ENCODE data around the gene POLDIP3. TPM values are rescaled to one million over a fixed set of nuclear protein-coding genes. Genes with fewer than 3 reads are reported as not detected.
A peak's percentile ranks its signal among the peaks of the same experiment; 100 is the strongest.
"Not testable (repeated sequence)": the region's sequence is repeated elsewhere in the genome, so short reads cannot be mapped to it uniquely, and the experiment has no call there.

POLDIP3 gene
- total RNA-seq, 3 donors from 2014 or later: 58.6 to 65.8 (median 65.0) TPM

GRCh38 chr22:42608136-42608822, 6.4 kb downstream of the POLDIP3 start:
- Histone ChIP-seq H3K4me3 (no peak overlapping the region), H3K9me3 (no peaks in the 10 kb centered on the region), H3K36me3 (ENCODE audit: low read depth) (no peaks in the 10 kb centered on the region), H3K4me1 (ENCODE audit: low read depth) (peaks cover 28% of the 10 kb centered on the region)
- intact Hi-C loops (cut with DNase I, micrococcal nuclease): no loop called here
- DNase-seq (no peak), ATAC-seq (no peak)
- no peak for TF ChIP-seq CTCF (IDR thresholded peaks at IDR 0.05)

- H3K9me3 ChIP-seq; H3K4me3 ChIP-seq; H3K36me3 ChIP-seq (ENCODE audit: low read depth); DNase-seq; intact Hi-C loops (cut with DNase I, micrococcal nuclease); ATAC-seq: not testable (repeated sequence)
- H3K4me1 ChIP-seq (ENCODE audit: low read depth): peaks cover 22% of the 10 kb centered on the region
Observed at GRCh38 chr22:42607641-42608040, 7.0 kb downstream of the POLDIP3 start.

GRCh38 chr22:42604403-42604802, 10.3 kb downstream of the POLDIP3 start:
- no peak for TF ChIP-seq CTCF (IDR thresholded peaks at IDR 0.05)
- DNase-seq: no peak
- Histone ChIP-seq H3K9me3 (no peaks in the 10 kb centered on the region), H3K36me3 (ENCODE audit: low read depth) (peaks cover 10% of the 10 kb centered on the region), H3K4me3 (no peak overlapping the region), H3K4me1 (ENCODE audit: low read depth) (peaks cover 10% of the 10 kb centered on the region)
- intact Hi-C loops (cut with DNase I, micrococcal nuclease): no loop called here
- ATAC-seq: peak; percentile 21

- intact Hi-C loops (cut with DNase I, micrococcal nuclease): no loop called here
- TF ChIP-seq CTCF (IDR thresholded peaks at IDR 0.05): no peak
- ATAC-seq: no peak
- Histone ChIP-seq H3K36me3 (ENCODE audit: low read depth) (peaks cover 10% of the 10 kb centered on the region), H3K9me3 (no peaks in the 10 kb centered on the region), H3K4me3 (no peak overlapping the region), H3K4me1 (ENCODE audit: low read depth) (peaks cover 10% of the 10 kb centered on the region)
- DNase-seq: no peak
Observed at GRCh38 chr22:42603427-42603826, 11.3 kb downstream of the POLDIP3 start.

GRCh38 chr22:42602470-42602869, 12.2 kb downstream of the POLDIP3 start:
- ATAC-seq (peak; percentile 72), DNase-seq (no peak)
- Histone ChIP-seq H3K36me3 (ENCODE audit: low read depth) (peaks cover 10% of the 10 kb centered on the region), H3K4me3 (no peak overlapping the region), H3K4me1 (ENCODE audit: low read depth) (peaks cover 10% of the 10 kb centered on the region), H3K9me3 (no peaks in the 10 kb centered on the region)
- TF ChIP-seq CTCF (IDR thresholded peaks at IDR 0.05): no peak
- intact Hi-C loops (cut with DNase I, micrococcal nuclease): no loop called here

- Histone ChIP-seq H3K9me3 (no peaks in the 10 kb centered on the region), H3K36me3 (ENCODE audit: low read depth) (peaks cover 10% of the 10 kb centered on the region), H3K4me3 (no peak overlapping the region), H3K4me1 (ENCODE audit: low read depth) (peaks cover 10% of the 10 kb centered on the region)
- peak; percentile 48 for ATAC-seq
- no peak for DNase-seq
- intact Hi-C loops (cut with DNase I, micrococcal nuclease): no loop called here
- TF ChIP-seq CTCF (IDR thresholded peaks at IDR 0.05): no peak
Observed at GRCh38 chr22:42601879-42602465, 12.7 kb downstream of the POLDIP3 start.
